Tongue (tissue), 2 donors: ENCODE data around the gene HSP90AB1. TPM values are rescaled to one million over a fixed set of nuclear protein-coding genes. Genes with fewer than 3 reads are reported as not detected.

Experiments used
- DNase-seq: peaks from one replicate; pipeline ENCODE4 v3.0.0-alpha.2; 2015
- total RNA-seq: library from RNA; depleted of rRNA; stranded (reverse); fragments of >200 nt; gene quantifications from one replicate; pipeline ENCODE4 v1.2.3, GENCODE V29; 2014

HSP90AB1 gene
- total RNA-seq, 1 donor from 2014 or later = 631 TPM

- DNase-seq = no peak
These were observed 9.2 kb downstream of the HSP90AB1 start for GRCh38 chr6:44255871-44256774.

GRCh38 chr6:44256775-44257024 is 9.8 kb downstream of the HSP90AB1 start:
- DNase-seq = no peak

- DNase-seq = peak; percentile 85
These were observed 10.3 kb downstream of the HSP90AB1 start, which contains the start of gene SLC35B2 for GRCh38 chr6:44257025-44257752. Gene SLC35B2, minus strand, starts transcription at chr6:44257528. Its CDS starts 118 bp downstream, at chr6:44257410.

- DNase-seq = no peak
These were observed 10.9 kb downstream of the HSP90AB1 start for GRCh38 chr6:44257753-44258324.

DNA sequence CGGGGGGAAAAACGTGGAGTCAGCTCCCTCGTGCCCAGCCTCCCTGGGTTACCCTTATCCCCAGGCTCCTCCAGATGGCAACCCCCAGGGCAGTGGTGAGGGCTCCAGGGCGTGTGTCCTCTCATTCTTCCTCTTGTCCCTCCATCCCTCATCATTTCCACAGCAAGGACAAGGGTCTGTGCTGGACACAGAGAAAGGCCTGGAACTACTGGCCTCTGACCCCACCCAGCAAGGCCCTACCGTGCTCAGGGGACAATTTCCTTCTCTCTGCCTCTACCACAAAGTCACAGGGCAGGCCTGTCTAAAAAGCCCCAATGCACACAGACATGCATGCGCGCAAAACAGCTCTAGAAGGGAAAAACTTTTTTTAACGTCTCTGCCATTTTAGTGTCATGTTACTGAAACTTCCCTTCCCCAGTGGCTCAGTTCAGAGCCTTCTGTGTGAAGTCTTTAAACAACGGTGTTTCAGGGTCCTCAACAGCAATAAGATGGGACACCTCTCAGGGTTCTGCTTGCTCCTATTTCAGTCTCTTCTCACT is 11.5 kb downstream of the HSP90AB1 start:
- DNase-seq = no peak

GRCh38 chr6:44258921-44259320 is 12.0 kb downstream of the HSP90AB1 start:
- DNase-seq = no peak

GRCh38 chr6:44260011-44260410 is 13.1 kb downstream of the HSP90AB1 start:
- no peak for DNase-seq

- DNase-seq = no peak
These were observed 13.8 kb downstream of the HSP90AB1 start for GRCh38 chr6:44260451-44261297.

- DNase-seq = no peak
These were observed 14.7 kb downstream of the HSP90AB1 start for GRCh38 chr6:44261581-44261980.

- no peak for DNase-seq
These were observed 15.8 kb downstream of the HSP90AB1 start for GRCh38 chr6:44262467-44263353.

DNA sequence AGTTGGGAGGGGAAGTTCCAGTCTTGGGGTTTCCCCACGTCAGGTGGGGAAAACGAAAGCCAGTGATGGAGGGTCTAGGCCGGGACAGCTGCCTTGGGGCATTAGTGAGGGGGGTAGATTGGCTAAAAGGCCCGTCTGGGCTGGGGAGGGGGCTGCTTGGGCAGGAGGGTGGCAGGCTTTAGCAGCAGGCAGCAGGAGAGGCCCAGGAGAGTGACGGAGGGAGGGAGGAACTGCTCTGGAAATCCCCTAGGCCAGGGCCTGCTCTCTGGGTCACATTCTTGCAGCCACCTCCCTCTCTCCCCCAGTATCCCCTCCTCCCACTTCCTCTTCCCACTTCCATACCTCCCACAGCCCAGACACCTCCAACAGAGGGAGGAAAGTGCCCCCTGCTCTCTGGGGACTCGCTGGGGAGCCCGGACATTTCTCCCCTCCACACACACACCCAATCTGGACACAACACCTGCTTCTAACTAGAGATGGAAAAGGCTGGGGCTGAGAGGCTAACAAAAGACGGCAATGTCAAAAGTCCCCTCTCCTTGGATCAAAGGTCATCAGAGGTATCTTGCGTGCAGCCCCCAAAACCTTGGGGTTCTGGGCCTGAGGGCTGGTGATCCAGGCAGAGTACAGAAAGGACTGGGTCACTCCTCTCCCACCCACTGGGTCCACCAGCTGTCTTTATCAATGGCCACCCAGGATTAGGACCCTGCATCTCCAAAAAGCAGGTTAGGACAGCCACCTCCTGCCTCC is 16.6 kb downstream of the HSP90AB1 start:
- no peak for DNase-seq

DNA sequence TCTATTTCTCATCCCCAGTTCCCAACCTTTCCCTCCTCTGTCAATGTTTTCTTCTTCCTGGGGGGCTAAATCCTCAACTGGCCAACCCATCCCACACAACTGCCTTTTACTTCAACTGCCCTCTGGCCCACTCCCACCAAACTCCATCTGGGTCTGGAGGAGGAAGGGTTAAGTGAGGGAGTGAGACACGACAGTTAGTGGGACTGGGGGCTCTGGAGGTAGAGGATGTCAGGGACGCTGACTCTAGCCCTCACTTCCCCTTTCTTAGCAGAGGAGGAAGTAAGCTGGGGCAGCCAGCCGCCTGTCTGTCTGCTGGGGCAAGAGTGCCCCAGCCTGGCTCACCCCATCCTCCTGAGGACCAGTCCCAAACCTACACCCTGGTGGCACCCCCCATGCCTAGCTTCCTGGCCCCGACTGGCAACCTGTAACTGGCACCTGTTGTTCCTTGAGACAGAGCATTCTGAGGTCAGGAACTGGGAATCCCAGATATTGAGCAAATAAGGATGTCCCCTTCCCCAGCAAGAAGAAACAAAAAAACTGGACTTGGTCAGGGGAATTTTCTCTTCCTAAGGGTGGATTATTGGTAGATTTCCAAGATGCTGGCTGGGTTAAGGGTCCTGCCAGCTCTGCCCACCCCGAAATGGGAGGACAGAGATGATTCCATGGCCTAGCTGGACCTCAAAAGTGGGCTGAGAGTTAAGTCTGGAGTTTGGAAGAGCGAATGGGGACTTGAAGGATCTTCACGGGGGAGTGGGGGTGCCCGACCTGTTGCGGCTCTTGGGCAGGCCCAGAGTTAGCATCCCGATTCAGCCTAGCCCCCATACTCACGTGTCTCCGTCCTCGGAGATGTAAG is 17.5 kb downstream of the HSP90AB1 start:
- no peak for DNase-seq

DNA sequence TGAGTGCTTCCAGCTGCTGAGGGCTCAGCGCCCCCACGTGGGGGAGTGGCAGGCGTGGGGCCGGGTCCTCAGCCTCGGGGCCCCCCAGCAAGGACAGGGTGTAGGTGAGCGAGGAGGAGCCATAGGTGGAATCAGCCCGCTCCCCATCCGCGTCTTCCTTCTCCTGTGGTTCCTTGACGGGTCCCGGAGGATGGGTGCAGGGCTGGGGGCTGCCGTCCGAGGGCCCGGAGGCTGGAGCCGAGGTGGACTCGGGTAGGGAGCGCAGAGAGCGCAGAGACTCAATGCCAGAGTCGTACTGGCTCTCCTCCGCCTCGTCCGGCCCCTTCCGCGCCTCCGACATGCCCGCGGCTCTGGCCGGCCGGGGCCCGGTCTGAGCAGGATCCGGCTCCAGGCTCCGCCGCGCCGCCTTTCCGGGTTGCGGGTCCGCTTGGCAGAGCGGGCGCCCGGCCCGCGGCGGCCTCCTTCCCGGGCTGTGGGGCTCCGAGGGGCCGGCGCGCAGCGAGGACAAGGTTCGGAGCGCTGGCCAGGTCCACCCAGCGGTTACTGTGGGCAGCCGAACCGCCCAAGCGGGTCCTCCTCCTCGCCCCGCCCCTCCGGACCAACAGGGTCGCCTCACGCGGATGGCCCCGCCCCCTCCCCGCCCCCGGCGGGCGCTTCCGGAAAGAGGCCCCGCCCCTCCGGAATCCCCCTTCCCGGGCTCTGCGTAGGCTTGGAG is 18.3 kb downstream of the HSP90AB1 start, which contains the start of gene NFKBIE:
Gene NFKBIE (minus strand): TSS at position 545 of the 715 bp plus-strand sequence. CDS start 205 bp downstream, at position 340.
- DNase-seq = peak; percentile 96

DNA sequence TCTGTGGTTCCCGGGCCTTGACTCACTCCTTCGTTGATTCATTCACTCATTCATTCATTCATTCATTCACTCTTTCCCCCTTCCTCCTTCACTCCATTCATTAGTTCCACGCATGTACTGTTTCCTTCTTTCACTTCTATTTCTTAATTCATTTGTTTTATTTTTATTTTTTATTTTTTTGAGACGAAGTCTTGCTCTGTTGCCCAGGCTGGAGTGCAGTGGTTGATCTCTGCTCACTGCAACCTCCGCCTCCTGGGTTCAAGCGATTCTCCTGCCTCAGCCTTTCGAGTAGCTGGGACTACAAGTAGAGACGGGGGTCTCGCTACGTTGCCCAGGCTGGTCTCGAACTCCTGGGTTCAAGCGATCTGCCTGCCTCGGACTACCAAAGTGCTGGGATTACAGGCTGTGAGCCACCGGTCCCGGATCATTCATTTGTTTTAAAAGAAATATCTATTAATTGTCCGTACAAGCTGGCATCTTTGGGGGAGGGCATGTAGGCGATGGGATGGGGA is 18.9 kb downstream of the HSP90AB1 start:
- DNase-seq = no peak

DNA sequence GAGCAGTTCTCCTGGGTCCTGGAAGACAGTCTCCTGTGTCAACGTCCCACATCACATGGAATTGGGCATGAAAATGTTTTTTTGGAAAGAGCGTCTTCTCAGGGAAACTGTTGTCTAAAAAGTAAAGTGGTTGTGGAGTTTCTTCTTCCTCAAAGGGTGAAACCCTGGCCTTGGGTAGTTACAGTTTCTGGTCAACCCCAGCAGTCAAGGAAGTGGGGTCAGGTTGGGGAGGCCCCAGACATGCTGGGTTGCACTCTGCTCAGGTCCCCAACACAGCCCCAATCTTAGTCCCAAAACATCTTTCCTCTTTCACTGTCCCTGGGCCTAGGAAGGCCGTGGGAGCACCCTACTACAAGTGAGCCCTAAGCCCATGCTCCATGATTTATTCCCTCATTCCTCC is 19.4 kb downstream of the HSP90AB1 start:
- no peak for DNase-seq

- no peak for DNase-seq
These were observed 20.4 kb downstream of the HSP90AB1 start for GRCh38 chr6:44267252-44267651.

- DNase-seq = peak; percentile 88
These were observed 21.3 kb downstream of the HSP90AB1 start for GRCh38 chr6:44268095-44268628.
